SKM-1 (cell line): Measurements from ENCODE around the gene ZNF366.
"Not testable (repeated sequence)": the region's sequence is repeated elsewhere in the genome, so short reads cannot be mapped to it uniquely, and the experiment has no call there.

ENCODE experiments used
- DNase-seq: peaks from one replicate; lab custom pipeline; 2025; ENCODE audit not compliant: unreplicated experiment; lab: John Stamatoyannopoulos, UW

ZNF366 gene

GRCh38 chr5:72412283-72413055 is 94.7 kb downstream of the ZNF366 start:
- DNase-seq = no peak

GRCh38 chr5:72410688-72411295 is 96.4 kb downstream of the ZNF366 start:
- DNase-seq = no peak

GRCh38 chr5:72408603-72409002 is 98.6 kb downstream of the ZNF366 start:
- DNase-seq = no peak

GRCh38 chr5:72408127-72408526 is 99.1 kb downstream of the ZNF366 start:
- DNase-seq = no peak

GRCh38 chr5:72407541-72407940 is 99.7 kb downstream of the ZNF366 start:
- DNase-seq = no peak

GRCh38 chr5:72407078-72407477 is 100.1 kb downstream of the ZNF366 start:
- no peak for DNase-seq

- DNase-seq = not testable (repeated sequence)
These were observed 102.4 kb downstream of the ZNF366 start for GRCh38 chr5:72404771-72405170.

- no peak for DNase-seq
These were observed 104.1 kb downstream of the ZNF366 start for GRCh38 chr5:72402959-72403628.

- DNase-seq = no peak
These were observed 104.8 kb downstream of the ZNF366 start for GRCh38 chr5:72402381-72402890.

- DNase-seq = no peak
These were observed 106.3 kb downstream of the ZNF366 start for GRCh38 chr5:72400950-72401349.

GRCh38 chr5:72397836-72398235 is 109.4 kb downstream of the ZNF366 start:
- DNase-seq = no peak

- no peak for DNase-seq
These were observed 112.5 kb downstream of the ZNF366 start for GRCh38 chr5:72394688-72395087.

GRCh38 chr5:72393052-72393451 is 114.2 kb downstream of the ZNF366 start:
- no peak for DNase-seq
